GM18520 (cell line): ENCODE results near the gene ATG12.
"Not testable (repeated sequence)": the region's sequence is repeated elsewhere in the genome, so short reads cannot be mapped to it uniquely, and the experiment has no call there.

Source experiments
- ATAC-seq: cut with Tn5 transposase; IDR thresholded peaks from one replicate; pipeline ENCODE4 v1.9.1; 2021; ENCODE audit not compliant: unreplicated experiment

Gene ATG12

GRCh38 chr5:115843444-115844130, 2.2 kb upstream of the ATG12 start:
- no peak for ATAC-seq

GRCh38 chr5:115842952-115843351, 1.6 kb upstream of the ATG12 start:
- no peak for ATAC-seq

- peak; percentile 21 for ATAC-seq
Measured at GRCh38 chr5:115842089-115842935, 947 bp upstream of the ATG12 start.

- no peak for ATAC-seq
Measured at GRCh38 chr5:115840873-115841272, 492 bp downstream of the ATG12 start.

GRCh38 chr5:115838885-115839518, 2.4 kb downstream of the ATG12 start:
- no peak for ATAC-seq

GRCh38 chr5:115835481-115835880, 5.9 kb downstream of the ATG12 start:
- no peak for ATAC-seq

GRCh38 chr5:115831163-115831768, 10.1 kb downstream of the ATG12 start:
- peak; percentile 54 for ATAC-seq

- no peak for ATAC-seq
Measured at GRCh38 chr5:115829913-115830312, 11.5 kb downstream of the ATG12 start.

GRCh38 chr5:115825948-115826347, 15.4 kb downstream of the ATG12 start:
- no peak for ATAC-seq

- not testable (repeated sequence) for ATAC-seq
Measured at GRCh38 chr5:115824983-115825382, 16.4 kb downstream of the ATG12 start.

- ATAC-seq: no peak
Measured at GRCh38 chr5:115820846-115821245, 20.5 kb downstream of the ATG12 start.

GRCh38 chr5:115818821-115819220, 22.5 kb downstream of the ATG12 start:
- no peak for ATAC-seq

GRCh38 chr5:115817386-115817785, 24.0 kb downstream of the ATG12 start:
- no peak for ATAC-seq

GRCh38 chr5:115816226-115817081, 24.9 kb downstream of the ATG12 start, which contains the start of gene CDO1:
CDO1 (minus strand) TSS chr5:115816659; CDS start chr5:115816397, 262 bp downstream.
- no peak for ATAC-seq

- no peak for ATAC-seq
Measured at GRCh38 chr5:115815693-115816225, 25.6 kb downstream of the ATG12 start.

- ATAC-seq: no peak
Measured at GRCh38 chr5:115815006-115815692, 26.2 kb downstream of the ATG12 start.

GRCh38 chr5:115813719-115814118, 27.6 kb downstream of the ATG12 start:
- no peak for ATAC-seq

GRCh38 chr5:115812372-115812771, 29.0 kb downstream of the ATG12 start:
- no peak for ATAC-seq

GRCh38 chr5:115811406-115811805, 30.0 kb downstream of the ATG12 start:
- no peak for ATAC-seq

GRCh38 chr5:115810761-115811160, 30.6 kb downstream of the ATG12 start:
- ATAC-seq: no peak
